H9 (cell line): ENCODE data around the gene KCNAB2. TPM values are rescaled to one million over a fixed set of nuclear protein-coding genes. Genes with fewer than 3 reads are reported as not detected.

Source experiments
- DNase-seq: peaks from one replicate; pipeline ENCODE4 v3.0.0-alpha.2; 2017
- H2AFZ ChIP-seq: one replicate; pipeline ENCODE4 v1.6.1; 2013; ENCODE audit warnings: mild to moderate bottlenecking, low read length, control low read depth, moderate library complexity
- H2AK5ac ChIP-seq: 2 replicates; pipeline ENCODE4 v1.6.1; 2013; ENCODE audit warnings: low read length, control low read depth, mixed read lengths; ENCODE audit not compliant: insufficient read length
- H2BK120ac ChIP-seq: one replicate; pipeline ENCODE4 v1.6.1; 2013; ENCODE audit warnings: low read depth, mild to moderate bottlenecking, low read length, control low read depth, inconsistent platforms; ENCODE audit not compliant: poor library complexity, severe bottlenecking
- H2BK12ac ChIP-seq: 2 replicates; pipeline ENCODE4 v1.6.1; 2013; ENCODE audit warnings: low read length, control low read depth, mixed read lengths, low read depth; ENCODE audit not compliant: insufficient read length
- H2BK15ac ChIP-seq: 2 replicates; pipeline ENCODE4 v1.6.1; 2013; ENCODE audit warnings: low read depth, low read length, control low read depth
- H2BK20ac ChIP-seq: one replicate; pipeline ENCODE4 v1.6.1; 2013; ENCODE audit warnings: low read depth, mild to moderate bottlenecking, low read length, control low read depth, inconsistent platforms; ENCODE audit not compliant: poor library complexity, severe bottlenecking
- H2BK5ac ChIP-seq: 2 replicates; pipeline ENCODE4 v1.6.1; 2013; ENCODE audit warnings: low read length, control low read depth, mixed read lengths; ENCODE audit not compliant: insufficient read length
- H3K14ac ChIP-seq: 2 replicates; pipeline ENCODE4 v1.6.1; 2013; ENCODE audit warnings: low read length, control low read depth; ENCODE audit not compliant: insufficient read depth
- H3K18ac ChIP-seq: 2 replicates; pipeline ENCODE4 v1.6.1; 2013; ENCODE audit warnings: low read depth, mild to moderate bottlenecking, mixed read lengths, low read length, control low read depth; ENCODE audit not compliant: insufficient read length
- H3K23ac ChIP-seq: 2 replicates; pipeline ENCODE4 v1.6.1; 2013; ENCODE audit warnings: low read length, control low read depth, mixed read lengths, low read depth; ENCODE audit not compliant: insufficient read length
- H3K23me2 ChIP-seq: 2 replicates; pipeline ENCODE4 v1.6.1; 2013; ENCODE audit warnings: low read depth, mild to moderate bottlenecking, mixed read lengths, low read length, control low read depth; ENCODE audit not compliant: insufficient read length, poor library complexity, severe bottlenecking
- H3K27ac ChIP-seq: 2 replicates; pipeline ENCODE4 v1.5.1; 2013; ENCODE audit warnings: low read length, control low read depth, mixed read lengths, low read depth; ENCODE audit not compliant: insufficient read length
- H3K27me3 ChIP-seq: 2 replicates; pipeline ENCODE4 v1.6.1; 2013; ENCODE audit warnings: low read length, control low read depth, inconsistent platforms; ENCODE audit not compliant: insufficient read depth
- H3K4ac ChIP-seq: 2 replicates; pipeline ENCODE4 v1.6.1; 2013; ENCODE audit warnings: low read depth, mild to moderate bottlenecking, control low read depth, inconsistent platforms, low read length, moderate library complexity
- H3K4me1 ChIP-seq: 2 replicates; pipeline ENCODE4 v1.6.1; 2013; ENCODE audit warnings: low read length, control low read depth, inconsistent platforms; ENCODE audit not compliant: insufficient read depth
- H3K4me2 ChIP-seq: 2 replicates; pipeline ENCODE4 v1.6.1; 2013; ENCODE audit warnings: low read length, control low read depth, mixed read lengths; ENCODE audit not compliant: insufficient read length, insufficient read depth
- H3K56ac ChIP-seq: 2 replicates; pipeline ENCODE4 v1.6.1; 2013; ENCODE audit warnings: low read depth, mild to moderate bottlenecking, mixed read lengths, low read length, control low read depth; ENCODE audit not compliant: insufficient read length
- H3K79me1 ChIP-seq: 2 replicates; pipeline ENCODE4 v1.6.1; 2013; ENCODE audit warnings: low read depth, mild to moderate bottlenecking, moderate library complexity, low read length, control low read depth, inconsistent platforms; ENCODE audit not compliant: insufficient read depth, poor library complexity, severe bottlenecking
- H3K79me2 ChIP-seq: 2 replicates; pipeline ENCODE4 v1.6.1; 2013; ENCODE audit warnings: low read length, control low read depth, inconsistent platforms; ENCODE audit not compliant: insufficient read depth
- H3K9ac ChIP-seq: 2 replicates; pipeline ENCODE4 v1.6.1; 2013; ENCODE audit warnings: low read length, control low read depth, mixed read lengths; ENCODE audit not compliant: insufficient read length; ENCODE audit errors: extremely low read depth
- H3K9me3 ChIP-seq: one replicate; pipeline ENCODE4 v1.6.1; 2013; ENCODE audit warnings: low read depth, low read length, inconsistent platforms; ENCODE audit not compliant: control insufficient read depth
- H3T11ph ChIP-seq: one replicate; pipeline ENCODE4 v1.6.1; 2013; ENCODE audit warnings: mild to moderate bottlenecking, low read length, control low read depth, inconsistent platforms
- H4K20me1 ChIP-seq: one replicate; pipeline ENCODE4 v1.6.1; 2013; ENCODE audit not compliant: control insufficient read depth, insufficient read length, insufficient read depth
- H4K5ac ChIP-seq: 2 replicates; pipeline ENCODE4 v1.6.1; 2013; ENCODE audit warnings: low read depth, mild to moderate bottlenecking, mixed read lengths, low read length, control low read depth; ENCODE audit not compliant: insufficient read length
- H4K8ac ChIP-seq: replicated peaks from 2 replicates; pipeline ENCODE4 v1.6.1; 2013; ENCODE audit warnings: low read length, control low read depth, mixed read lengths, low read depth; ENCODE audit not compliant: insufficient read length
- H4K91ac ChIP-seq: 2 replicates; pipeline ENCODE4 v1.6.1; 2013; ENCODE audit warnings: low read depth, mild to moderate bottlenecking, moderate library complexity, mixed read lengths, low read length, control low read depth; ENCODE audit not compliant: insufficient read length
- H3K27ac Mint-ChIP-seq, 3 experiments: 2 replicates in 2 of 3; 3 replicates in 1 of 3; pipeline ENCODE4 v1.8.0; 2020 to 2021; ENCODE audit warnings: mixed read lengths in 3 of 3, mild to moderate bottlenecking in 1 of 3, moderate library complexity in 1 of 3
- H3K27me3 Mint-ChIP-seq: 2 replicates; pipeline ENCODE4 v1.8.0; 2021; ENCODE audit warnings: low read depth, mild to moderate bottlenecking, moderate library complexity, mixed read lengths
- H3K36me3 Mint-ChIP-seq, 3 experiments: 2 replicates in 2 of 3; 3 replicates in 1 of 3; pipeline ENCODE4 v1.8.0; 2020 to 2021; ENCODE audit warnings: low read depth in 3 of 3, mixed read lengths in 3 of 3; ENCODE audit not compliant: insufficient read depth in 1 of 3
- H3K4me1 Mint-ChIP-seq, 2 experiments: 2 replicates each; pipeline ENCODE4 v1.8.0; 2020; ENCODE audit warnings: mixed read lengths in 2 of 2
- H3K4me3 Mint-ChIP-seq, 2 experiments: 2 replicates in 1 of 2; 3 replicates in 1 of 2; pipeline ENCODE4 v1.8.0; 2020 to 2021; ENCODE audit warnings: mild to moderate bottlenecking in 2 of 2, mixed read lengths in 2 of 2, moderate library complexity in 1 of 2
- H3K9me3 Mint-ChIP-seq, 2 experiments: 2 replicates in 1 of 2; 3 replicates in 1 of 2; pipeline ENCODE4 v1.8.0; 2020; ENCODE audit warnings: mild to moderate bottlenecking in 2 of 2, mixed read lengths in 2 of 2, moderate library complexity in 1 of 2
- WGBS: extraction: QIAGEN DNeasy Blood & Tissue Kit; methylation state at CpG from one replicate; pipeline ENCODE4 v1.1.7; 2013; ENCODE audit warnings: missing lambda C conversion rate, low lambda C conversion rate, mixed read lengths; ENCODE audit not compliant: insufficient read length; ENCODE audit errors: extremely low coverage; 5-methylcytosine and 5-hydroxymethylcytosine counted together
- total RNA-seq: library from RNA; stranded (reverse); gene quantifications from 2 replicates; pipeline ENCODE4 v1.2.1, GENCODE V29; 2021
- TF ChIP-seq, protein P1 (sequence below): fragments of 200-600 bp; sonication (generic); conservative IDR thresholded peaks from 3 replicates; pipeline ENCODE4 v1.8.0; 2021; ENCODE audit warnings: antibody characterized with exemption, mild to moderate bottlenecking

Gene KCNAB2
- total RNA-seq, 1 experiment from 2014 or later: 8.3 TPM

DNA sequence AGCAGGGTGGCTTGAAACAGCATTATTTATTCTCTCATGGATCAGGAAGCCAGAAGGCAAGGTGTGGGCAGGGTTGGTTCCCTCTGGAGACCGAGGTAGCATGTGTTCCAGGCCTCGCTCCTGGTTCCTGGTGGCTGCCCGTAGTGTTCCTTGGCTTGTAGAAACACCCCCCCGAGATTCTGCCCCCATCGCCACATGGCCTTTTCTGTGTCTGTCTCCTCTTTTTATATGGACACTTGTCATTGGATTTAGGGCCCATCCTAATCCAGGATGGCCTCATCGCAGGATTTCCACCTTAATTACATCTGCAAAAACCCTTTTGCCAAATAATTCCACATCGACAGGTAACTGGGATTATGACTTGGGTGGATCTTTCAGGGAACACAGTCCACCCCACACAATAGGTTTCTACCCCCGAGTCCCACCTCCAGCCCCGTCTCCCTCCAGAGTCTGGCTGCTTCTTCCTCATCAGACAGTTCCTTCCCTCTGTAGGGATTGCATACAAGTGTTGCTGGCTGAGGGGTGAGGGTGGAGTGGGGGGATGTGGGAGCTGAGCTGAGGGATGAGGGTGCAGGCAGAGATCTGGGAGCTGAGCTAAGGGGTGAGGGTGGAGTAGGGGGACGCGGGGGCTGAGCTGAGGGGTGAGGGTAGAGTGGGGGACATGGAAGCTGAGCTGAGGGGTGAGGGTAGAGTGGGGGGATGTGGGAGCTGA is 41.1 kb upstream of the KCNAB2 start:
- H3K27ac Mint-ChIP-seq: peak overlapping the region in 1 of 3 experiments; percentile 39; a peak in 1 of 7 replicates
- Histone ChIP-seq H4K5ac (no peak overlapping the region), H4K91ac (no peak overlapping the region), H2BK5ac (no peak overlapping the region), H3K9me3 (no peaks in the 10 kb centered on the region), H2AFZ (no peak overlapping the region), H4K20me1 (no peaks in the 10 kb centered on the region), H2AK5ac (no peak overlapping the region), H2BK12ac (no peak overlapping the region), H2BK20ac (no peak overlapping the region), H3K4me2 (no peak overlapping the region), H3K14ac (no peak overlapping the region; the same call in 1 of the 2 replicates), H4K8ac (no peak overlapping the region), H3K56ac (no peak overlapping the region), H2BK15ac (no peak overlapping the region), H3K27me3 (no peaks in the 10 kb centered on the region), H3K79me2 (no peaks in the 10 kb centered on the region), H3K4ac (no peak overlapping the region), H3K27ac (no peak overlapping the region), H3K79me1 (no peaks in the 10 kb centered on the region), H3K23me2 (no peaks in the 10 kb centered on the region), H3K23ac (no peak overlapping the region), H3K18ac (no peak overlapping the region), H3K9ac (no peak overlapping the region), H3T11ph (no peak overlapping the region), H3K4me1 (no peaks in the 10 kb centered on the region), H2BK120ac (no peak overlapping the region)
- no peak overlapping the region for H3K4me3 Mint-ChIP-seq
- no peak for DNase-seq
- WGBS: no CpG with 5 or more reads among the region's 11 CpGs
- peaks cover 26 to 47% of the 10 kb centered on the region in 2 experiments for H3K4me1 Mint-ChIP-seq
- TF ChIP-seq, protein P1, sequence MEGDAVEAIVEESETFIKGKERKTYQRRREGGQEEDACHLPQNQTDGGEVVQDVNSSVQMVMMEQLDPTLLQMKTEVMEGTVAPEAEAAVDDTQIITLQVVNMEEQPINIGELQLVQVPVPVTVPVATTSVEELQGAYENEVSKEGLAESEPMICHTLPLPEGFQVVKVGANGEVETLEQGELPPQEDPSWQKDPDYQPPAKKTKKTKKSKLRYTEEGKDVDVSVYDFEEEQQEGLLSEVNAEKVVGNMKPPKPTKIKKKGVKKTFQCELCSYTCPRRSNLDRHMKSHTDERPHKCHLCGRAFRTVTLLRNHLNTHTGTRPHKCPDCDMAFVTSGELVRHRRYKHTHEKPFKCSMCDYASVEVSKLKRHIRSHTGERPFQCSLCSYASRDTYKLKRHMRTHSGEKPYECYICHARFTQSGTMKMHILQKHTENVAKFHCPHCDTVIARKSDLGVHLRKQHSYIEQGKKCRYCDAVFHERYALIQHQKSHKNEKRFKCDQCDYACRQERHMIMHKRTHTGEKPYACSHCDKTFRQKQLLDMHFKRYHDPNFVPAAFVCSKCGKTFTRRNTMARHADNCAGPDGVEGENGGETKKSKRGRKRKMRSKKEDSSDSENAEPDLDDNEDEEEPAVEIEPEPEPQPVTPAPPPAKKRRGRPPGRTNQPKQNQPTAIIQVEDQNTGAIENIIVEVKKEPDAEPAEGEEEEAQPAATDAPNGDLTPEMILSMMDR: no peak
- H3K36me3 Mint-ChIP-seq: no peaks in the 10 kb centered on the region
- H3K27me3 Mint-ChIP-seq: peaks cover 27% of the 10 kb centered on the region
- H3K9me3 Mint-ChIP-seq: no peaks in the 10 kb centered on the region
